Peyer's patch (tissue), 4 donors: ENCODE measurements around the gene MMP24OS.
"Not testable (repeated sequence)": the region's sequence is repeated elsewhere in the genome, so short reads cannot be mapped to it uniquely, and the experiment has no call there.

Experiments used
- POLR2A ChIP-seq, 2 donors: fragments of 450-650 bp; IDR thresholded peaks; one replicate each; pipeline ENCODE4 v1.5.1; 2017; ENCODE audit warnings: antibody characterized with exemption in 2 of 2, mild to moderate bottlenecking in 2 of 2, moderate library complexity in 2 of 2
- TF ChIP-seq, protein P1 (sequence below), 6 experiments: fragments of 450-650 bp in 4 of 6; fragments of 200-600 bp in 2 of 6; sonication (generic) in 1 of 6; IDR thresholded peaks; one replicate each; pipeline ENCODE4 v1.5.1; 2017 to 2019; ENCODE audit warnings: antibody characterized with exemption in 6 of 6, mild to moderate bottlenecking in 3 of 6, moderate library complexity in 1 of 6

GRCh38 chr20:35315632-35316020, 37.7 kb upstream of the MMP24OS start:
- TF ChIP-seq, protein P1, sequence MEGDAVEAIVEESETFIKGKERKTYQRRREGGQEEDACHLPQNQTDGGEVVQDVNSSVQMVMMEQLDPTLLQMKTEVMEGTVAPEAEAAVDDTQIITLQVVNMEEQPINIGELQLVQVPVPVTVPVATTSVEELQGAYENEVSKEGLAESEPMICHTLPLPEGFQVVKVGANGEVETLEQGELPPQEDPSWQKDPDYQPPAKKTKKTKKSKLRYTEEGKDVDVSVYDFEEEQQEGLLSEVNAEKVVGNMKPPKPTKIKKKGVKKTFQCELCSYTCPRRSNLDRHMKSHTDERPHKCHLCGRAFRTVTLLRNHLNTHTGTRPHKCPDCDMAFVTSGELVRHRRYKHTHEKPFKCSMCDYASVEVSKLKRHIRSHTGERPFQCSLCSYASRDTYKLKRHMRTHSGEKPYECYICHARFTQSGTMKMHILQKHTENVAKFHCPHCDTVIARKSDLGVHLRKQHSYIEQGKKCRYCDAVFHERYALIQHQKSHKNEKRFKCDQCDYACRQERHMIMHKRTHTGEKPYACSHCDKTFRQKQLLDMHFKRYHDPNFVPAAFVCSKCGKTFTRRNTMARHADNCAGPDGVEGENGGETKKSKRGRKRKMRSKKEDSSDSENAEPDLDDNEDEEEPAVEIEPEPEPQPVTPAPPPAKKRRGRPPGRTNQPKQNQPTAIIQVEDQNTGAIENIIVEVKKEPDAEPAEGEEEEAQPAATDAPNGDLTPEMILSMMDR (IDR thresholded peaks at IDR 0.05), result not testable (repeated sequence)
- TF ChIP-seq POLR2A (IDR thresholded peaks at IDR 0.05), result not testable (repeated sequence)
